RPMI7951 (cell line): ENCODE results near the gene DIAPH3. TPM values are rescaled to one million over a fixed set of nuclear protein-coding genes. Genes with fewer than 3 reads are reported as not detected.

Source experiments
- DNase-seq: peaks from one replicate; pipeline ENCODE4 v3.0.0-alpha.2; 2012; ENCODE audit warnings: low read depth
- total RNA-seq: library from RNA; depleted of rRNA; stranded (reverse); fragments of >200 nt; shearing (Covaris generic); gene quantifications from 2 replicates; pipeline ENCODE4 v1.2.3, GENCODE V29; 2014

Gene DIAPH3
- total RNA-seq, 1 experiment from 2014 or later: 25.1 TPM

GRCh38 chr13:59674616-59675015 lies 489.1 kb downstream of the DIAPH3 start:
- DNase-seq: no peak

- no peak for DNase-seq
These were observed 490.4 kb downstream of the DIAPH3 start for GRCh38 chr13:59673286-59673685.

GRCh38 chr13:59672445-59672844 lies 491.3 kb downstream of the DIAPH3 start:
- no peak for DNase-seq

- DNase-seq: no peak
These were observed 491.8 kb downstream of the DIAPH3 start for GRCh38 chr13:59671881-59672280.

GRCh38 chr13:59666504-59666903 lies 497.2 kb downstream of the DIAPH3 start:
- no peak for DNase-seq

GRCh38 chr13:59665732-59666131 lies 498.0 kb downstream of the DIAPH3 start:
- no peak for DNase-seq

- DNase-seq: no peak
These were observed 498.5 kb downstream of the DIAPH3 start for GRCh38 chr13:59665184-59665583.

- DNase-seq: no peak
These were observed 499.1 kb downstream of the DIAPH3 start for GRCh38 chr13:59664586-59664985.

GRCh38 chr13:59663707-59664106 lies 500.0 kb downstream of the DIAPH3 start:
- no peak for DNase-seq

GRCh38 chr13:59660582-59660981 lies 503.1 kb downstream of the DIAPH3 start:
- no peak for DNase-seq

- DNase-seq: no peak
These were observed 503.7 kb downstream of the DIAPH3 start for GRCh38 chr13:59659981-59660380.

- DNase-seq: no peak
These were observed 504.9 kb downstream of the DIAPH3 start for GRCh38 chr13:59658738-59659330.

GRCh38 chr13:59658027-59658737 lies 505.5 kb downstream of the DIAPH3 start:
- DNase-seq: no peak

- DNase-seq: no peak
These were observed 509.8 kb downstream of the DIAPH3 start for GRCh38 chr13:59653916-59654315.

- no peak for DNase-seq
These were observed 512.2 kb downstream of the DIAPH3 start for GRCh38 chr13:59651479-59651878.

- no peak for DNase-seq
These were observed 519.7 kb downstream of the DIAPH3 start for GRCh38 chr13:59643906-59644626.

- no peak for DNase-seq
These were observed 520.3 kb downstream of the DIAPH3 start for GRCh38 chr13:59643364-59643841.

- DNase-seq: no peak
These were observed 521.9 kb downstream of the DIAPH3 start for GRCh38 chr13:59641817-59642216.

- DNase-seq: no peak
These were observed 522.5 kb downstream of the DIAPH3 start for GRCh38 chr13:59641261-59641660.

- no peak for DNase-seq
These were observed 525.3 kb downstream of the DIAPH3 start for GRCh38 chr13:59638404-59638803.

- DNase-seq: no peak
These were observed 528.1 kb downstream of the DIAPH3 start for GRCh38 chr13:59635589-59635988.

- no peak for DNase-seq
These were observed 530.4 kb downstream of the DIAPH3 start for GRCh38 chr13:59633290-59633689.

- DNase-seq: no peak
These were observed 532.5 kb downstream of the DIAPH3 start for GRCh38 chr13:59631271-59631670.
